ENCODE results near the gene FCN1. TPM values are rescaled to one million over a fixed set of nuclear protein-coding genes. Genes with fewer than 3 reads are reported as not detected.

Gene FCN1
- total and polyA plus RNA-seq, 4 donors = 0.08 to 13.8 (median 0.87) TPM

- Histone ChIP-seq H3K27ac (ENCODE audit: low read depth, low read length) (no peak overlapping the region), H3K27me3 (ENCODE audit: control insufficient read depth, insufficient read depth, low read length) (peaks cover 6% of the 10 kb centered on the region), H3K4me1 (ENCODE audit: control insufficient read depth, insufficient read depth, low read length) (peaks cover 40% of the 10 kb centered on the region), H3K4me3 (ENCODE audit: low read depth, low read length) (no peak overlapping the region), H3K36me3 (ENCODE audit: control insufficient read depth, insufficient read depth, low read length) (no peaks in the 10 kb centered on the region), H3K9me3 (ENCODE audit: control insufficient read depth, insufficient read depth, low read length) (no peaks in the 10 kb centered on the region)
- 67% methylated on average over 8 of the region's 14 CpGs for whole genome bisulfite sequencing (ENCODE audit: insufficient coverage)
- DNase-seq (ENCODE audit: low read depth in 4 of 6, low spot score in 6 of 6) = no peak
Observed at GRCh38 chr9:134944916-134945315, 27.2 kb upstream of the FCN1 start.

GRCh38 chr9:134944351-134944802 is 26.7 kb upstream of the FCN1 start:
- WGBS (ENCODE audit: insufficient coverage) = 7% methylated on average over 7 of the region's 14 CpGs
- Histone ChIP-seq H3K36me3 (ENCODE audit: control insufficient read depth, insufficient read depth, low read length) (no peaks in the 10 kb centered on the region), H3K27me3 (ENCODE audit: control insufficient read depth, insufficient read depth, low read length) (peaks cover 6% of the 10 kb centered on the region), H3K27ac (ENCODE audit: low read depth, low read length) (no peak overlapping the region), H3K4me3 (ENCODE audit: low read depth, low read length) (no peak overlapping the region), H3K9me3 (ENCODE audit: control insufficient read depth, insufficient read depth, low read length) (no peaks in the 10 kb centered on the region), H3K4me1 (ENCODE audit: control insufficient read depth, insufficient read depth, low read length) (peaks cover 40% of the 10 kb centered on the region)
- DNase-seq (ENCODE audit: low read depth in 4 of 6, low spot score in 6 of 6) = peak in 2 of 6 donors; percentile 68 to 71

DNA sequence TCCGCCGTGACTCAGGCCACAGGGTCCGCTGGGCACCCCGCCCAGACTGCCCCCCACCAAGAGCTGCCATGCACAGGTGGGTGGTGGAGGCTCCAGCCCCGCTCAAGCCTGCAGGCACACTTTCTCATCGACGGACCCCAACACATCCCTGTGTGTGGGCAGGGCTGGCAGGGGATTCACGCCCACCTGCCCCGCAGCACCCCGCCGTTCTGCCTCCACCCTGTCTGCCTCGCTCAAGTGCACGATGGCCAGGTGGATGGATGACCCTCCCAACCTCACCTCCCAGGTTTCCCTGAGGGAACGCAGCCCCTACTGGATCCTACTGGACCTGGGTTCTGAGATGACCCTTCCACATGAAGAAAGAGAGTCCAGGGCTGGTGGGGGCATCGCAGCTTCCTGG is 26.1 kb upstream of the FCN1 start:
- no peak for DNase-seq (ENCODE audit: low read depth in 4 of 6, low spot score in 6 of 6)
- H3K4me1 ChIP-seq (ENCODE audit: control insufficient read depth, insufficient read depth, low read length) = peaks cover 40% of the 10 kb centered on the region
- H3K27ac ChIP-seq (ENCODE audit: low read depth, low read length) = no peak overlapping the region
- 87% methylated on average over 15 of the region's 15 CpGs for WGBS (ENCODE audit: insufficient coverage)
- peaks cover 6% of the 10 kb centered on the region for H3K27me3 ChIP-seq (ENCODE audit: control insufficient read depth, insufficient read depth, low read length)
- no peaks in the 10 kb centered on the region for H3K9me3 ChIP-seq (ENCODE audit: control insufficient read depth, insufficient read depth, low read length)
- no peak overlapping the region for H3K4me3 ChIP-seq (ENCODE audit: low read depth, low read length)
- H3K36me3 ChIP-seq (ENCODE audit: control insufficient read depth, insufficient read depth, low read length) = no peaks in the 10 kb centered on the region

DNA sequence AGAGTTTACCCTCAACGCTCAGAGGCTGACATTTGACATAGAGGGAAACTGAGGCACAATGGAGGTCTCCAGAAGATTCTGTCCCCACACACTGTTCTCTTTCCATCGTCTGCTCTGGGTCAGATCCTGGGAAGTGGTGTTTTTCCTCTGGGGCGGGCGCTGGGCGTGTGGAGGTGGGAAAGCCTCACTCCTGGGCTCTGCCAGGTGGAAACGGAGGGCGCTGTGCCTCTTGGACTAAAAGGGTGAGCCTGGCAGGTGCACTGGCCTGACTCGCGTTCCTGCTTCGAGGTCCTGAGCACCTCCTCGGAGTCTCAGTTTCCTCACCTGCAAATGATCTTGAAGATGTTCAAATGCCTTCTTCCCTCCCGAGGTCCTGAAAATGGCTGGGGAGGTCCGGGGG is 25.7 kb upstream of the FCN1 start:
- H3K9me3 ChIP-seq (ENCODE audit: control insufficient read depth, insufficient read depth, low read length) = no peaks in the 10 kb centered on the region
- DNase-seq (ENCODE audit: low read depth in 4 of 6, low spot score in 6 of 6) = no peak
- H3K4me1 ChIP-seq (ENCODE audit: control insufficient read depth, insufficient read depth, low read length) = peaks cover 40% of the 10 kb centered on the region
- WGBS (ENCODE audit: insufficient coverage) = 98% methylated on average over 11 of the region's 13 CpGs
- H3K36me3 ChIP-seq (ENCODE audit: control insufficient read depth, insufficient read depth, low read length) = no peaks in the 10 kb centered on the region
- H3K27ac ChIP-seq (ENCODE audit: low read depth, low read length) = no peak overlapping the region
- H3K27me3 ChIP-seq (ENCODE audit: control insufficient read depth, insufficient read depth, low read length) = peaks cover 6% of the 10 kb centered on the region
- H3K4me3 ChIP-seq (ENCODE audit: low read depth, low read length) = no peak overlapping the region

DNA sequence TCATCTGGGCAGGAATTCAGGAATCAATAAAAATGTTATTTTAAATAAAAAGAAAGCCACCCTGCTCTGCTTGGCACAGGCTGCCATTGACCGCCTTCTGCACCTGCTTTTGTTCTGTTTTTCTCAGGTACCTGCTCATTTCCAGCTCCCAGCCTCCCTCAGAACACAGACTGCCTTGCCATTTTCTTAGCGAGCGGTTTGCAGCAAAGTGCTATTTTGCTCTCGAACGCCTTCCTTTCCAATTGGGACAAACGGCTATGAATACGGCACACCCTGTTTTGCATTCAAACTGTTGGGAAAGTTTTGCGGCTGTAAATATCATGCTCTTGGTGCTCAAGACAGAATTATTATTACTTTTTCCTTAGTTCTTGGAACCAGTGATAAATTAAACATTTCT is 25.1 kb upstream of the FCN1 start:
- Histone ChIP-seq H3K9me3 (ENCODE audit: control insufficient read depth, insufficient read depth, low read length) (no peaks in the 10 kb centered on the region), H3K27ac (ENCODE audit: low read depth, low read length) (no peak overlapping the region), H3K27me3 (ENCODE audit: control insufficient read depth, insufficient read depth, low read length) (peaks cover 6% of the 10 kb centered on the region), H3K4me3 (ENCODE audit: low read depth, low read length) (no peak overlapping the region), H3K36me3 (ENCODE audit: control insufficient read depth, insufficient read depth, low read length) (no peaks in the 10 kb centered on the region), H3K4me1 (ENCODE audit: control insufficient read depth, insufficient read depth, low read length) (peaks cover 40% of the 10 kb centered on the region)
- peak in 2 of 6 donors; percentile 49 to 75 for DNase-seq (ENCODE audit: low read depth in 4 of 6, low spot score in 6 of 6)
- 43% methylated on average over 8 of the region's 8 CpGs for WGBS (ENCODE audit: insufficient coverage)

DNA sequence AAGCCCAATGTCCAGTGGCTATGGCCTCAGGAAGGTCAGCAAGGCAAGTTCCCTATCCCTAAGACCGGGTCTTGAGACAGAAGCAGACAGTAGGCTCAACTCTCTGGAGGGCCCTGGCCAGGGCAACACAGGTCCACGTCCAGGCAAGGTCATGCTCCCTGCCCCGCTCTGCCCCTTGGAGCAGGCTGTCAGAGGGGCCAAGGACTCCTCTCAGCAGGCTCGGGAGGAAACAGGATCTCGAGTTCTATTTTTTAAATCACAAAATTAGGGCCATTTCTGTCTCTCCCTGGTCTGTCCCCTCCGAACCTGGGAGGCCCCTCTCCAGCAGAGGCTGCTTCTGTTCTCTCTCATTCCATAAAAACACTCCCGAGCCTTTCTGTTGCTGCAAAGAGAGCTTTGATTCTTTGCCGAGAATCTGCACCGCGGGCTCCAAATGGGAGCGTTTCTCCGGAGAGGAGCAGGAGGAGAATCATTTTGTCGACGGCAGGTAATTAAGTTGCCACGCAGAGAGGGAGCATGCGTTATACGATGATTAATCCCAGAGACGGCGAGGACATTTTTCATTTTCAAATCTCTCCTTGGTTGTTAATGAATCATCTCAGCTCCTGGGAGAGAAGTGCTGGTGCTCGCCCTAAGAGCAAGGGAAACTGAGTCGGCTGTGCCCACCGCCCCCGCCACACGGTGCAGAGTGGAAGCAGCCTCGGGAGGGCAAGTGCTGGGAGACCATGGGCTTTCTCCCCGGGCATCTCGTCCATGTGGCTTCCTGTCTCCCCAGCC is 24.5 kb upstream of the FCN1 start:
- Histone ChIP-seq H3K4me3 (ENCODE audit: low read depth, low read length) (no peak overlapping the region), H3K27me3 (ENCODE audit: control insufficient read depth, insufficient read depth, low read length) (peaks cover 6% of the 10 kb centered on the region), H3K27ac (ENCODE audit: low read depth, low read length) (no peak overlapping the region), H3K36me3 (ENCODE audit: control insufficient read depth, insufficient read depth, low read length) (no peaks in the 10 kb centered on the region), H3K4me1 (ENCODE audit: control insufficient read depth, insufficient read depth, low read length) (peaks cover 34% of the 10 kb centered on the region), H3K9me3 (ENCODE audit: control insufficient read depth, insufficient read depth, low read length) (no peaks in the 10 kb centered on the region)
- 34% methylated on average over 24 of the region's 27 CpGs for WGBS (ENCODE audit: insufficient coverage)
- peak in 2 of 6 donors; percentile 59 to 88 for DNase-seq (ENCODE audit: low read depth in 4 of 6, low spot score in 6 of 6)

DNA sequence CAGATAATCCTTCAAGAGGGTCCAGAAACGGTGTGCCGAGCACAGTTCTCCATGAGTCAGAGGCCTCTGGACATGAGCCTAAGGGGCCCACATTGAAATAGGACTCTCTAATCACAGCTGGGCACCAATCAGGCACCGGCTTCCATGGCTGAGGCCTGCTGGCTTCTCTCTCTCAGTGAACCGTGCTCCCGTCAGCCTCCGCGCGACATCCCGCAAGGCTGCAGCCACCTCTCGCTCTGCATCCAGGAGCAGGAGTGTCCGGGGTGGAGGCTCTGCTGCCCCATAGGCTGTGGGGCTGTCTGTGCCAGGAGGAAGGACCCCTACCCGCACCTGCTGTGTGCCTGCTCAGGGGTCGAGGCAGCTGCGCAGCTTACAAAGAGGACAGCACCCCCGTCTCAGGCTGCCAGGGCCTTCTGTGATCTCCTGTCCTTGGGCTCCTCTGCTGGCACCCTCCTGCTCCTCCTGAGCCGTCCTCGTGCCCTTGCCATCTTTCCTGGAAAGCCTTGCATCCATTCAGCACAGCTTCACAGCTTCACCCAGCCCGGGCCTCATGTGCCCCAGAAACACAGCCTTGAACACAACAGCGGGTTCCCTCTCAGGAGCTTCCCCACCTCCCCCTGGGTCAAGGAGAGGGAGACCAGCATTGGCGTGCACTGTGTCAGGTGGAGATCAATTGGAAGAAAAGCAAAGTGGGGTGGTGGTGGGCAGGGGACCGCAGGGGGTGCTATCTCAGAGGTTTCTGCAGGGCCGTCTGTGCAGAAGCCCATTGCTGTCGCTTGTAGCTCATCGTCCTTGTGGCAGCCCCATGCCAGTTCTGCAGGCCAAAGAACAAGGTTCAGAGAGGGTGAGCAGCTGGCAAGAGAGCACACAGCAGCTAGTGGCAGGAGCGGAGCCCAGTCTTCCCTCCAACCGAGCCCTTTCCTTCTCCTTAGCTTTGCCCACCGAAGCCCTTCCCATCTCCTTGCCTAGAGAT is 22.8 kb upstream of the FCN1 start:
- Histone ChIP-seq H3K27me3 (ENCODE audit: control insufficient read depth, insufficient read depth, low read length) (peaks cover 12% of the 10 kb centered on the region), H3K4me1 (ENCODE audit: control insufficient read depth, insufficient read depth, low read length) (peaks cover 34% of the 10 kb centered on the region), H3K27ac (ENCODE audit: low read depth, low read length) (no peak overlapping the region), H3K9me3 (ENCODE audit: control insufficient read depth, insufficient read depth, low read length) (no peaks in the 10 kb centered on the region), H3K36me3 (ENCODE audit: control insufficient read depth, insufficient read depth, low read length) (no peaks in the 10 kb centered on the region), H3K4me3 (ENCODE audit: low read depth, low read length) (no peak overlapping the region)
- 88% methylated on average over 23 of the region's 27 CpGs for WGBS (ENCODE audit: insufficient coverage)
- DNase-seq (ENCODE audit: low read depth in 4 of 6, low spot score in 6 of 6) = no peak

DNA sequence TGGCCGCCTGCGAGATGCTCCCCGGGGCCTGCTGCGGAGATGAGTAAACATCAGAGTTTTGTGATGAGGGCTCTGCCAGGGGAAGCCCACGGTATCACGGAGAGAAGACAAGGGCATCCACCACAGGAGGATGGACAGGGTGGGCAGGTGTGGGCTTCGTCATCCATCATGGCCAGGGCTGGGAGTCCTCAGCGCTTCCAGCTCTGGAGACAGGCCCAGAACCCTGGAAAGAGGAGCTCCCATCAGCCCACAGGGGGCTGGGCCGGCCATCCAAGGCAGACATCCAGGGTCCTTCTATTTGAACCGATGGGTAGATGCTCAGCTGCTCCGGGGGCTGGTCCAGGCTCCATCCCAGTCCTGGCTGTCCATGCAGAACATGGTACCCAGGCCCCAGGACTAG is 22.1 kb upstream of the FCN1 start:
- Histone ChIP-seq H3K27ac (ENCODE audit: low read depth, low read length) (no peak overlapping the region), H3K27me3 (ENCODE audit: control insufficient read depth, insufficient read depth, low read length) (peaks cover 14% of the 10 kb centered on the region), H3K9me3 (ENCODE audit: control insufficient read depth, insufficient read depth, low read length) (no peaks in the 10 kb centered on the region), H3K36me3 (ENCODE audit: control insufficient read depth, insufficient read depth, low read length) (no peaks in the 10 kb centered on the region), H3K4me3 (ENCODE audit: low read depth, low read length) (no peak overlapping the region), H3K4me1 (ENCODE audit: control insufficient read depth, insufficient read depth, low read length) (peaks cover 37% of the 10 kb centered on the region)
- WGBS (ENCODE audit: insufficient coverage) = 85% methylated on average over 11 of the region's 11 CpGs
- DNase-seq (ENCODE audit: low read depth in 4 of 6, low spot score in 6 of 6) = no peak

GRCh38 chr9:134939080-134939733 is 21.5 kb upstream of the FCN1 start:
- H3K27me3 ChIP-seq (ENCODE audit: control insufficient read depth, insufficient read depth, low read length) = peaks cover 14% of the 10 kb centered on the region
- no peak overlapping the region for H3K4me3 ChIP-seq (ENCODE audit: low read depth, low read length)
- H3K27ac ChIP-seq (ENCODE audit: low read depth, low read length) = no peak overlapping the region
- DNase-seq (ENCODE audit: low read depth in 4 of 6, low spot score in 6 of 6) = no peak
- H3K9me3 ChIP-seq (ENCODE audit: control insufficient read depth, insufficient read depth, low read length) = no peaks in the 10 kb centered on the region
- 89% methylated on average over 16 of the region's 16 CpGs for WGBS (ENCODE audit: insufficient coverage)
- H3K36me3 ChIP-seq (ENCODE audit: control insufficient read depth, insufficient read depth, low read length) = no peaks in the 10 kb centered on the region
- H3K4me1 ChIP-seq (ENCODE audit: control insufficient read depth, insufficient read depth, low read length) = peaks cover 31% of the 10 kb centered on the region
